T-helper 2 cell (primary cell): ENCODE measurements around the gene MORN3.
"Not testable (repeated sequence)": the region's sequence is repeated elsewhere in the genome, so short reads cannot be mapped to it uniquely, and the experiment has no call there.

Experiments
- DNase-seq, 5 experiments: peaks; one replicate each; pipeline versions ENCODE4 v3.0.0 to v3.0.0-alpha.2; 2012 to 2022
- total RNA-seq, 2 donors: gene quantifications; one replicate each; lab custom pipeline; 2026; lab: John Stamatoyannopoulos, UW

Gene MORN3
- 14.3 to 15.6 reads per million in 2 donors for total RNA-seq

- no peak for DNase-seq
Observed at GRCh38 chr12:121669521-121669900, at the start of gene MORN3. Gene MORN3 (minus strand): TSS chr12:121669654. CDS start chr12:121669483, 171 bp downstream.

- peak in 1 of 5 experiments; percentile 63 for DNase-seq
Observed at GRCh38 chr12:121718653-121719239, 49.3 kb upstream of the MORN3 start.

GRCh38 chr12:121717041-121717699 is 47.7 kb upstream of the MORN3 start:
- DNase-seq: no peak

GRCh38 chr12:121715862-121716435 is 46.5 kb upstream of the MORN3 start:
- DNase-seq: no peak

GRCh38 chr12:121715055-121715454 is 45.6 kb upstream of the MORN3 start:
- DNase-seq: not testable (repeated sequence)

- DNase-seq: peak in 1 of 5 experiments; percentile 26
Observed at GRCh38 chr12:121713793-121714192, 44.3 kb upstream of the MORN3 start.

- no peak for DNase-seq
Observed at GRCh38 chr12:121713257-121713777, 43.9 kb upstream of the MORN3 start.

- DNase-seq: peak; percentile 71 to 81 (median 73)
Observed at GRCh38 chr12:121712461-121713256, 43.2 kb upstream of the MORN3 start, which contains the start of gene TMEM120B. Gene TMEM120B (plus strand): TSS chr12:121712752. CDS start chr12:121712896, 144 bp downstream.

GRCh38 chr12:121712190-121712460 is 42.7 kb upstream of the MORN3 start:
- DNase-seq: peak in 1 of 5 experiments; percentile 63

GRCh38 chr12:121711361-121712189 is 42.1 kb upstream of the MORN3 start:
- peak in 2 of 5 experiments; percentile 27 to 73 for DNase-seq

- no peak for DNase-seq
Observed at GRCh38 chr12:121709478-121709961, 40.1 kb upstream of the MORN3 start.

GRCh38 chr12:121709064-121709424 is 39.6 kb upstream of the MORN3 start:
- not testable (repeated sequence) for DNase-seq

GRCh38 chr12:121708313-121709063 is 39.0 kb upstream of the MORN3 start:
- DNase-seq: no peak

GRCh38 chr12:121705514-121705913 is 36.1 kb upstream of the MORN3 start:
- no peak for DNase-seq

- no peak for DNase-seq
Observed at GRCh38 chr12:121702944-121703343, 33.5 kb upstream of the MORN3 start.

- no peak for DNase-seq
Observed at GRCh38 chr12:121701667-121702277, 32.3 kb upstream of the MORN3 start.

- DNase-seq: not testable (repeated sequence)
Observed at GRCh38 chr12:121697861-121698260, 28.4 kb upstream of the MORN3 start.

- peak in 2 of 5 experiments; percentile 37 to 59 for DNase-seq
Observed at GRCh38 chr12:121697093-121697698, 27.7 kb upstream of the MORN3 start.

- DNase-seq: no peak
Observed at GRCh38 chr12:121693155-121693687, 23.8 kb upstream of the MORN3 start.

- DNase-seq: not testable (repeated sequence)
Observed at GRCh38 chr12:121692744-121693143, 23.3 kb upstream of the MORN3 start.
